H1 (cell line): ENCODE results near the gene SMG9. TPM values are rescaled to one million over a fixed set of nuclear protein-coding genes. Genes with fewer than 3 reads are reported as not detected.

Experiments used
- CTCF ChIA-PET: fragments of 300-600 bp; sonication (Branson Sonifier 250); formaldehyde crosslinking; loops from one replicate; lab custom pipeline; 2021; ENCODE audit not compliant: partially characterized antibody; lab: Charles Lee
- POLR2A ChIA-PET: fragments of 300-600 bp; sonication (Branson Sonifier 250); formaldehyde crosslinking; loops from one replicate; lab custom pipeline; 2021; ENCODE audit warnings: inconsistent platforms; ENCODE audit not compliant: partially characterized antibody; lab: Charles Lee
- DNase-seq, 2 experiments: peaks; one replicate each; pipeline versions ENCODE4 v3.0.0 to v3.0.0-alpha.2; 2010 to 2022; ENCODE audit warnings: low spot score in 2 of 2, low read depth in 1 of 2, mixed read lengths in 1 of 2
- FAIRE-seq: peaks from 2 replicates; lab custom pipeline; 2011; peaks lifted over from hg19 to GRCh38; lab: Jason Lieb, UNC
- H2AFZ ChIP-seq: 2 replicates; pipeline ENCODE4 v1.8.1; 2012; ENCODE audit warnings: low read length, inconsistent platforms
- H2AK5ac ChIP-seq: 2 replicates; pipeline ENCODE4 v1.6.1; 2013; ENCODE audit warnings: low read depth, low read length
- H2BK120ac ChIP-seq: replicated peaks from 2 replicates; pipeline ENCODE3; 2013; ENCODE audit warnings: low read depth, low read length, inconsistent platforms
- H2BK12ac ChIP-seq: 2 replicates; pipeline ENCODE4 v1.6.1; 2013; ENCODE audit warnings: low read depth, low read length
- H2BK15ac ChIP-seq: 2 replicates; pipeline ENCODE4 v1.6.1; 2013; ENCODE audit warnings: low read length
- H2BK20ac ChIP-seq: 2 replicates; pipeline ENCODE4 v1.6.1; 2013; ENCODE audit warnings: low read length
- H2BK5ac ChIP-seq: 2 replicates; pipeline ENCODE4 v1.6.1; 2013; ENCODE audit warnings: low read depth, low read length
- H3K14ac ChIP-seq: 2 replicates; pipeline ENCODE4 v1.6.1; 2013; ENCODE audit warnings: inconsistent platforms; ENCODE audit not compliant: insufficient read length
- H3K18ac ChIP-seq: 2 replicates; pipeline ENCODE4 v1.6.1; 2013; ENCODE audit warnings: low read length; ENCODE audit errors: extremely low read depth
- H3K23ac ChIP-seq: 2 replicates; pipeline ENCODE4 v1.6.1; 2013; ENCODE audit warnings: inconsistent platforms; ENCODE audit not compliant: insufficient read length
- H3K23me2 ChIP-seq: 2 replicates; pipeline ENCODE4 v1.6.1; 2013; ENCODE audit warnings: low read depth, low read length
- H3K27ac ChIP-seq: 2 replicates; pipeline ENCODE4 v1.6.1; 2011; ENCODE audit warnings: low read depth, low read length, inconsistent platforms
- H3K27me3 ChIP-seq, 4 experiments: replicated peaks in 1 of 4; 1 replicate in 1 of 4; 2 replicates in 3 of 4; pipeline versions ENCODE4 v1.6.1 to v1.8.1; 2011 to 2013; ENCODE audit warnings: low read length in 3 of 4, mild to moderate bottlenecking in 3 of 4, inconsistent platforms in 2 of 4, mixed read lengths in 2 of 4, moderate library complexity in 1 of 4; ENCODE audit not compliant: control insufficient read depth in 3 of 4, insufficient read depth in 3 of 4; ENCODE audit errors: extremely low read depth in 1 of 4
- H3K36me3 ChIP-seq, 4 experiments: 2 replicates each; pipeline versions ENCODE4 v1.6.1 to v1.8.1; 2011 to 2013; ENCODE audit warnings: mild to moderate bottlenecking in 4 of 4, low read length in 3 of 4, moderate library complexity in 2 of 4, control low read depth in 1 of 4, inconsistent platforms in 1 of 4; ENCODE audit not compliant: insufficient read depth in 4 of 4, control insufficient read depth in 2 of 4
- H3K4ac ChIP-seq: replicated peaks from 2 replicates; pipeline ENCODE3; 2013; ENCODE audit warnings: low read length, low read depth, mixed read lengths, inconsistent platforms; ENCODE audit not compliant: insufficient read length
- H3K4me1 ChIP-seq, 4 experiments: replicated peaks in 1 of 4; 1 replicate in 1 of 4; 2 replicates in 3 of 4; pipeline versions ENCODE4 v1.6.1 to v1.8.1; 2011 to 2013; ENCODE audit warnings: low read length in 3 of 4, inconsistent platforms in 2 of 4, mixed read lengths in 1 of 4; ENCODE audit not compliant: insufficient read depth in 4 of 4, control insufficient read depth in 3 of 4
- H3K4me2 ChIP-seq, 2 experiments: 2 replicates each; pipeline versions ENCODE4 v1.6.1 to v1.8.1; 2011 to 2013; ENCODE audit warnings: low read depth in 2 of 2, low read length in 2 of 2, control low read depth in 1 of 2, inconsistent platforms in 1 of 2, mild to moderate bottlenecking in 1 of 2; ENCODE audit not compliant: insufficient read depth in 1 of 2
- H3K4me3 ChIP-seq, 4 experiments: fragments of 200-600, 300-600 bp in 1 of 4; sonication (generic), shearing (Covaris generic), sonication (Bioruptor Twin) in 1 of 4; 2 replicates each; pipeline versions ENCODE4 v1.5.1 to v1.8.1; 2011 to 2016; ENCODE audit warnings: low read length in 4 of 4, low read depth in 3 of 4, control low read depth in 2 of 4, inconsistent platforms in 2 of 4, mild to moderate bottlenecking in 2 of 4, mixed read lengths in 1 of 4, moderate library complexity in 1 of 4; ENCODE audit not compliant: insufficient read depth in 2 of 4; ENCODE audit errors: extremely low read depth in 1 of 4
- H3K56ac ChIP-seq: replicated peaks from 2 replicates; pipeline ENCODE3; 2013; ENCODE audit warnings: low read depth, mild to moderate bottlenecking, mixed read lengths, low read length, inconsistent platforms; ENCODE audit not compliant: insufficient read length
- H3K79me1 ChIP-seq: 2 replicates; pipeline ENCODE4 v1.6.1; 2013; ENCODE audit warnings: low read depth, low read length, control low read depth
- H3K79me2 ChIP-seq, 2 experiments: 2 replicates each; pipeline versions ENCODE4 v1.6.1 to v1.8.1; 2012 to 2013; ENCODE audit warnings: low read length in 2 of 2, mild to moderate bottlenecking in 2 of 2, inconsistent platforms in 1 of 2; ENCODE audit not compliant: insufficient read depth in 2 of 2, control insufficient read depth in 1 of 2
- H3K9ac ChIP-seq, 4 experiments: replicated peaks in 1 of 4; 1 replicate in 1 of 4; 2 replicates in 3 of 4; pipeline versions ENCODE4 v1.6.1 to v1.8.1; 2011 to 2013; ENCODE audit warnings: low read depth in 3 of 4, low read length in 3 of 4, control low read depth in 2 of 4, mild to moderate bottlenecking in 2 of 4, moderate library complexity in 2 of 4, inconsistent platforms in 1 of 4; ENCODE audit errors: extremely low read depth in 1 of 4
- H3K9me3 ChIP-seq, 2 experiments: 2 replicates each; pipeline versions ENCODE4 v1.6.1 to v1.8.1; 2012 to 2013; ENCODE audit warnings: mild to moderate bottlenecking in 2 of 2, moderate library complexity in 2 of 2, control low read depth in 1 of 2, inconsistent platforms in 1 of 2, low read depth in 1 of 2, low read length in 1 of 2, mixed read lengths in 1 of 2; ENCODE audit not compliant: insufficient read depth in 2 of 2
- H4K20me1 ChIP-seq, 2 experiments: replicated peaks in 1 of 2; 2 replicates each; pipeline versions ENCODE3 to v1.8.1; 2011 to 2013; ENCODE audit warnings: inconsistent platforms in 2 of 2, low read length in 2 of 2, mild to moderate bottlenecking in 1 of 2; ENCODE audit not compliant: insufficient read depth in 2 of 2, control insufficient read depth in 1 of 2
- H4K5ac ChIP-seq: 2 replicates; pipeline ENCODE4 v1.6.1; 2013; ENCODE audit warnings: low read length, low read depth, mixed read lengths, inconsistent platforms; ENCODE audit not compliant: insufficient read length
- H4K8ac ChIP-seq: 2 replicates; pipeline ENCODE4 v1.8.0; 2013; ENCODE audit warnings: mild to moderate bottlenecking, moderate library complexity, low read length, inconsistent platforms; ENCODE audit not compliant: insufficient read depth; ENCODE audit errors: extremely low read depth
- H4K91ac ChIP-seq: replicated peaks from 2 replicates; pipeline ENCODE3; 2013; ENCODE audit warnings: low read length, mixed read lengths, inconsistent platforms; ENCODE audit not compliant: insufficient read length
- BACH1 ChIP-seq: IDR thresholded peaks from 2 replicates; pipeline ENCODE4 v1.6.1; 2012; ENCODE audit warnings: low read length, improper control_type of control experiment
- CEBPB ChIP-seq: IDR thresholded peaks from 2 replicates; pipeline ENCODE4 v1.6.1; 2012; ENCODE audit warnings: low read depth, low read length
- PHF8 ChIP-seq: fragments of 200-600 bp; sonication (generic); conservative IDR thresholded peaks from 2 replicates; pipeline ENCODE4 v1.7.1; 2012; ENCODE audit warnings: low read depth, mild to moderate bottlenecking, inconsistent platforms, low read length, moderate library complexity
- POLR2A ChIP-seq, 2 experiments: IDR thresholded peaks; 1 replicate in 1 of 2; 2 replicates in 1 of 2; pipeline ENCODE4 v1.6.1; 2011; ENCODE audit warnings: low read depth in 2 of 2, low read length in 2 of 2, mild to moderate bottlenecking in 2 of 2; ENCODE audit errors: control extremely low read depth in 1 of 2
- WGBS, 2 experiments: shearing (Covaris generic) in 1 of 2; methylation state at CpG; one replicate each; pipeline versions ENCODE4 v1.1.6 to v1.1.7; 2013 to 2015; ENCODE audit warnings: low lambda C conversion rate in 2 of 2, mixed read lengths in 2 of 2, inconsistent platforms in 1 of 2, low coverage in 1 of 2, missing lambda C conversion rate in 1 of 2; ENCODE audit not compliant: insufficient replicate concordance in 2 of 2, insufficient coverage in 1 of 2, insufficient read length in 1 of 2; ENCODE audit errors: extremely low coverage in 1 of 2, missing lambda C conversion rate in 1 of 2; 5-methylcytosine and 5-hydroxymethylcytosine counted together
- polyA plus RNA-seq, 7 experiments: library from polyadenylated mRNA; depleted of rRNA in 3 of 7; stranded (reverse) in 5 of 7; unstranded in 2 of 7; fragments of >200 nt in 5 of 7; fragments of 200-250 nt in 2 of 7; gene quantifications; 1 replicate in 5 of 7; 2 replicates in 1 of 7; 4 replicates in 1 of 7; pipeline versions ENCODE4 v1.2.1 to v1.2.3, GENCODE V29; 2011 to 2013; ENCODE audit warnings: missing spikeins in 2 of 7, mixed read lengths in 2 of 7
- total RNA-seq: library from RNA; stranded (reverse); fragmentation: NEBNext Ultra II Directional; extraction: Animal tissue kit (Norgen Biotek cat#: 25700); gene quantifications from 2 replicates; pipeline ENCODE4 v1.2.1, GENCODE V29; 2021
- TF ChIP-seq, protein P1 (sequence below): IDR thresholded peaks from 2 replicates; pipeline ENCODE4 v1.6.1; 2011; ENCODE audit warnings: low read depth, mild to moderate bottlenecking, low read length; ENCODE audit not compliant: insufficient read depth

Gene SMG9
- total and polyA plus RNA-seq, 2 of the 8 experiments (the other 6 are each of a cell fraction or from before 2014, with no cell fraction given), result 20.4 to 28.7 TPM

DNA sequence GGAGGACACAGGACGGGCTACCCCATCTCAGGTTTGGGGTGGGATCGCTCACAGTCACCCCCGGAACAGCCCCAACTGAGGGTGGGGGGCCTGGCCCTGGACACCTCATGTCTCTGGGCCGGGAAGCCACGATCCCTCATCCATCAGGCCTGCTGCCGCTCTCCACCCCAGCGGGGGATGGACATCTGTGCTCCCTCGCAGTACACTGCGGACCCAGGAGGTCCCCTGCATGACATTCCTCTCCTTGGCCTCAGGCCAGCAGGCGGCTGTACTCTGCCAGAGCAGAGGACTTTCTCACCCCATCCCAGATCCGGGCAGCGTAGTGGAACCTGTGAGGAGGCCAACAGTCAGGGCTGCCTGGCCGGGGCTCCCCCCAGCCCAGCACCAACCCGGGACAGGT is 23.4 kb downstream of the SMG9 start:
- Histone ChIP-seq H3K36me3 (peaks cover 8 to 34% (median 19%) of the 10 kb centered on the region in 4 experiments; a peak in 6 of 8 replicates), H3K23me2 (no peaks in the 10 kb centered on the region), H3K14ac (no peak overlapping the region), H3K9ac (no peak overlapping the region), H3K56ac (no peak overlapping the region), H4K20me1 (peaks cover 0 to 8% of the 10 kb centered on the region in 2 experiments), H2BK20ac (no peak overlapping the region), H3K18ac (no peak overlapping the region), H3K4me1 (no peaks in the 10 kb centered on the region), H3K9me3 (no peaks in the 10 kb centered on the region), H2BK12ac (no peak overlapping the region), H3K27me3 (no peaks in the 10 kb centered on the region), H4K8ac (peak overlapping the region; percentile 2), H4K91ac (no peak overlapping the region), H3K79me2 (no peaks in the 10 kb centered on the region), H3K27ac (no peak overlapping the region), H2AK5ac (no peak overlapping the region), H3K23ac (no peak overlapping the region), H2BK15ac (no peak overlapping the region), H3K4ac (no peak overlapping the region), H4K5ac (no peak overlapping the region), H3K79me1 (no peaks in the 10 kb centered on the region), H2BK5ac (no peak overlapping the region), H3K4me3 (no peak overlapping the region), H2AFZ (no peak overlapping the region), H2BK120ac (no peak overlapping the region), H3K4me2 (no peak overlapping the region)
- WGBS, 2 experiments, result 88% methylated on average over 12 of the region's 14 CpGs; no CpG with 5 or more reads in 1 of the 2 experiments
- no peak for TF ChIP-seq BACH1
- TF ChIP-seq, protein P1, sequence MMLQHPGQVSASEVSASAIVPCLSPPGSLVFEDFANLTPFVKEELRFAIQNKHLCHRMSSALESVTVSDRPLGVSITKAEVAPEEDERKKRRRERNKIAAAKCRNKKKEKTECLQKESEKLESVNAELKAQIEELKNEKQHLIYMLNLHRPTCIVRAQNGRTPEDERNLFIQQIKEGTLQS, result no peak
- TF ChIP-seq POLR2A (IDR thresholded peaks at IDR 0.05; ENCODE audit: control extremely low read depth in 1 of 2, low read depth in 2 of 2, low read length in 2 of 2), result no peak
- TF ChIP-seq CEBPB, result no peak
- TF ChIP-seq PHF8, result no peak
- CTCF ChIA-PET, result interaction anchor here (1.3 to 2.7 kb wide), 3 partner anchors 8 to 32 kb away, joined by 3 to 11 read pairs (median 8); no protein-coding TSS in a partner anchor
- DNase-seq (no peak), FAIRE-seq (no peak)
- POLR2A ChIA-PET, result no interaction called here
